HEK293T (cell line): Measurements from ENCODE around the gene NOS3.

Experiments
- CTCF ChIA-PET: fragments of 350-600 bp; formaldehyde crosslinking; extraction: SDS; loops from one replicate; lab custom pipeline; 2021; ENCODE audit warnings: antibody characterized with exemption, inconsistent platforms; lab: Yijun Ruan, JAX
- POLR2A ChIA-PET: fragments of 350-600 bp; formaldehyde crosslinking; extraction: SDS; loops from one replicate; lab custom pipeline; 2020; ENCODE audit warnings: antibody characterized with exemption, inconsistent platforms; lab: Yijun Ruan, JAX
- DNase-seq: peaks from one replicate; pipeline ENCODE4 v3.0.0; 2012; ENCODE audit warnings: mixed read lengths; ENCODE audit errors: extremely low spot score
- ARNT ChIP-seq: fragments of 450-650 bp; IDR thresholded peaks from 2 replicates; pipeline ENCODE4 v1.6.1; 2017; ENCODE audit warnings: mild to moderate bottlenecking
- BHLHE40 ChIP-seq: fragments of 450-650 bp; IDR thresholded peaks from 2 replicates; pipeline ENCODE4 v1.6.1; 2016; ENCODE audit warnings: mild to moderate bottlenecking, moderate library complexity, borderline replicate concordance
- CTBP1 ChIP-seq: fragments of 450-650 bp; IDR thresholded peaks from 2 replicates; pipeline ENCODE4 v1.6.1; 2016; ENCODE audit warnings: borderline replicate concordance
- ELF4 ChIP-seq: fragments of 450-650 bp; IDR thresholded peaks from 2 replicates; pipeline ENCODE4 v1.6.1; 2017; ENCODE audit warnings: antibody characterized with exemption
- FOXA1 ChIP-seq: fragments of 450-650 bp; IDR thresholded peaks from 2 replicates; pipeline ENCODE4 v1.6.1; 2016; ENCODE audit warnings: mild to moderate bottlenecking
- FOXK2 ChIP-seq: fragments of 450-650 bp; IDR thresholded peaks from 2 replicates; pipeline ENCODE4 v1.6.1; 2016; ENCODE audit warnings: mild to moderate bottlenecking
- FOXM1 ChIP-seq: fragments of 450-650 bp; IDR thresholded peaks from 2 replicates; pipeline ENCODE4 v1.6.1; 2017; ENCODE audit warnings: mild to moderate bottlenecking, borderline replicate concordance
- HDGF ChIP-seq: fragments of 450-650 bp; IDR thresholded peaks from 2 replicates; pipeline ENCODE4 v1.6.1; 2017; ENCODE audit warnings: antibody characterized with exemption, borderline replicate concordance
- L3MBTL2 ChIP-seq: fragments of 450-650 bp; conservative IDR thresholded peaks from 2 replicates; pipeline ENCODE4 v1.6.1; 2016; ENCODE audit warnings: mild to moderate bottlenecking
- LEF1 ChIP-seq: fragments of 450-650 bp; IDR thresholded peaks from 2 replicates; pipeline ENCODE4 v1.6.1; 2017; ENCODE audit warnings: mild to moderate bottlenecking, borderline replicate concordance
- NFRKB ChIP-seq: fragments of 450-650 bp; IDR thresholded peaks from 2 replicates; pipeline ENCODE4 v1.6.1; 2016; ENCODE audit warnings: mild to moderate bottlenecking, moderate library complexity
- SP1 ChIP-seq: fragments of 450-650 bp; IDR thresholded peaks from 2 replicates; pipeline ENCODE4 v1.6.1; 2017
- SUZ12 ChIP-seq: fragments of 450-650 bp; IDR thresholded peaks from 2 replicates; pipeline ENCODE4 v1.6.1; 2016; ENCODE audit warnings: mild to moderate bottlenecking
- TARDBP ChIP-seq: fragments of 450-650 bp; IDR thresholded peaks from 2 replicates; pipeline ENCODE4 v1.6.1; 2016
- ZNF384 ChIP-seq: fragments of 450-650 bp; IDR thresholded peaks from 2 replicates; pipeline ENCODE4 v1.6.1; 2016
- TF ChIP-seq, protein P1 (sequence below): fragments of 450-650 bp; IDR thresholded peaks from 2 replicates; pipeline ENCODE4 v1.6.1; 2016

NOS3 gene

DNA sequence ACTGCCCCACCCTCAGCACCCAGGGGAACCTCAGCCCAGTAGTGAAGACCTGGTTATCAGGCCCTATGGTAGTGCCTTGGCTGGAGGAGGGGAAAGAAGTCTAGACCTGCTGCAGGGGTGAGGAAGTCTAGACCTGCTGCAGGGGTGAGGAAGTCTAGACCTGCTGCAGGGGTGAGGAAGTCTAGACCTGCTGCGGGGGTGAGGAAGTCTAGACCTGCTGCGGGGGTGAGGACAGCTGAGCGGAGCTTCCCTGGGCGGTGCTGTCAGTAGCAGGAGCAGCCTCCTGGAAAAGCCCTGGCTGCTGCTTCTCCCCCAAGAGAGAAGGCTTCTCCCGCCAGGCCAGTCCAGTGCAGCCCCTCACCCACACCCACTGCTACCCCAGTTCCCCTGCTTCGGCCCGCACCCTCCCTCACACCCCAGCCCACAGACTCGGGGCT, 6.3 kb downstream of the NOS3 start:
- ChIA-PET CTCF (interaction anchor here (1.0 to 1.7 kb wide), 2 partner anchors 12 kb away, joined by 3 to 6 read pairs; no protein-coding TSS in a partner anchor), POLR2A (no interaction called here)

DNA sequence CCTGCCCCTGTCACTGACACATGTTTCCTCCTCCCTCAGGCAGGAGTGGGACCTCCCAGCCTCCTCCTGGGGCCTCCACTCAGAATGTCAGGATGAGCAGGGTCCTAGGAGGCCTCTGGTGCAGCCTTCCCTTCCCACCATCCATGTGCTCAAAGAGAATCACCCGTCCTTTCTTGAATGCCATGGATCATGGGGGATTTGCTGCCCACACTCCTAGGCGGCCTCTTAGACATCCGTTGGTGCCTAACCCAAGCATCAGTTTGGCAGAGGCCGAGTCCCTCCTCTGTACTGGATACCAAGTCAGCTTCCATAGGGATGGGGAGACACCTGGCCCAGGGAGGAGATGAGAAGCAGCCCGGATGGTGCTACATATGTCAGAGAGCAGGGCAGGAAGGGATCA, 7.0 kb downstream of the NOS3 start:
- DNase-seq = no peak
- ChIA-PET POLR2A (no interaction called here), CTCF (interaction anchor here (1.0 to 1.7 kb wide), 2 partner anchors 11 to 13 kb away, joined by 3 to 6 read pairs; no protein-coding TSS in a partner anchor)
- TF ChIP-seq BHLHE40 (no peak), ZNF384 (no peak), L3MBTL2 (no peak), SUZ12 (no peak), FOXA1 (no peak), FOXM1 (no peak), TARDBP (no peak), ARNT (no peak), LEF1 (no peak), CTBP1 (no peak), SP1 (no peak), FOXK2 (no peak), NFRKB (no peak), HDGF (no peak), ELF4 (no peak)
- TF ChIP-seq, protein P1, sequence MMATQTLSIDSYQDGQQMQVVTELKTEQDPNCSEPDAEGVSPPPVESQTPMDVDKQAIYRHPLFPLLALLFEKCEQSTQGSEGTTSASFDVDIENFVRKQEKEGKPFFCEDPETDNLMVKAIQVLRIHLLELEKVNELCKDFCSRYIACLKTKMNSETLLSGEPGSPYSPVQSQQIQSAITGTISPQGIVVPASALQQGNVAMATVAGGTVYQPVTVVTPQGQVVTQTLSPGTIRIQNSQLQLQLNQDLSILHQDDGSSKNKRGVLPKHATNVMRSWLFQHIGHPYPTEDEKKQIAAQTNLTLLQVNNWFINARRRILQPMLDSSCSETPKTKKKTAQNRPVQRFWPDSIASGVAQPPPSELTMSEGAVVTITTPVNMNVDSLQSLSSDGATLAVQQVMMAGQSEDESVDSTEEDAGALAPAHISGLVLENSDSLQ = no peak

More for the DNA sequence above, 6.3 kb downstream of the NOS3 start:
- DNase-seq = no peak
- no peak for TF ChIP-seq CTBP1
- no peak for TF ChIP-seq SUZ12
- TF ChIP-seq NFRKB = no peak

DNA sequence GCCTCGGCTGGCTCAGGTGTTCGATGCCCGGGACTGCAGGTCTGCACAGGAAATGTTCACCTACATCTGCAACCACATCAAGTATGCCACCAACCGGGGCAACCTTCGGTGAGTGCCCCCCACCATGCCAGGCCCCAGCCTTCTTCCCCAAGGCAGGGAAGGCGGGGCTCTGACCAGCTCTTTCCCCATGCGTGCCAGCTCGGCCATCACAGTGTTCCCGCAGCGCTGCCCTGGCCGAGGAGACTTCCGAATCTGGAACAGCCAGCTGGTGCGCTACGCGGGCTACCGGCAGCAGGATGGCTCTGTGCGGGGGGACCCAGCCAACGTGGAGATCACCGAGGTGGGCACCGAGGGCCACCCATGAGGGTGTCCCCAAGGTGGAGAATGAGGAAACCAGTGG, 7.5 kb downstream of the NOS3 start:
- DNase-seq = no peak
- ChIA-PET CTCF (interaction anchor here (1.7 kb wide), 1 partner anchor 13 kb away, joined by 6 read pairs; no protein-coding TSS in a partner anchor), POLR2A (no interaction called here)
- TF ChIP-seq, protein P1 = no peak
- TF ChIP-seq HDGF (no peak), L3MBTL2 (no peak), TARDBP (no peak), ZNF384 (no peak), SP1 (no peak), ARNT (no peak), SUZ12 (no peak), ELF4 (no peak), NFRKB (no peak), FOXK2 (no peak), BHLHE40 (no peak), CTBP1 (no peak), LEF1 (no peak), FOXA1 (no peak), FOXM1 (no peak)

DNA sequence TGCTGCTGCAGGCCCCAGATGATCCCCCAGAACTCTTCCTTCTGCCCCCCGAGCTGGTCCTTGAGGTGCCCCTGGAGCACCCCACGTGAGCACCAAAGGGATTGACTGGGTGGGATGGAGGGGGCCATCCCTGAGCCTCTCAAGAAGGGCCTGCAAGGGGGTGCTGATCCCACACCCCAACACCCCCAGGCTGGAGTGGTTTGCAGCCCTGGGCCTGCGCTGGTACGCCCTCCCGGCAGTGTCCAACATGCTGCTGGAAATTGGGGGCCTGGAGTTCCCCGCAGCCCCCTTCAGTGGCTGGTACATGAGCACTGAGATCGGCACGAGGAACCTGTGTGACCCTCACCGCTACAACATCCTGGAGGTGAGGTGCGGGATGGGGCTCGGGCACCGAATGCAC, 8.2 kb downstream of the NOS3 start:
- POLR2A ChIA-PET = no interaction called here

DNA sequence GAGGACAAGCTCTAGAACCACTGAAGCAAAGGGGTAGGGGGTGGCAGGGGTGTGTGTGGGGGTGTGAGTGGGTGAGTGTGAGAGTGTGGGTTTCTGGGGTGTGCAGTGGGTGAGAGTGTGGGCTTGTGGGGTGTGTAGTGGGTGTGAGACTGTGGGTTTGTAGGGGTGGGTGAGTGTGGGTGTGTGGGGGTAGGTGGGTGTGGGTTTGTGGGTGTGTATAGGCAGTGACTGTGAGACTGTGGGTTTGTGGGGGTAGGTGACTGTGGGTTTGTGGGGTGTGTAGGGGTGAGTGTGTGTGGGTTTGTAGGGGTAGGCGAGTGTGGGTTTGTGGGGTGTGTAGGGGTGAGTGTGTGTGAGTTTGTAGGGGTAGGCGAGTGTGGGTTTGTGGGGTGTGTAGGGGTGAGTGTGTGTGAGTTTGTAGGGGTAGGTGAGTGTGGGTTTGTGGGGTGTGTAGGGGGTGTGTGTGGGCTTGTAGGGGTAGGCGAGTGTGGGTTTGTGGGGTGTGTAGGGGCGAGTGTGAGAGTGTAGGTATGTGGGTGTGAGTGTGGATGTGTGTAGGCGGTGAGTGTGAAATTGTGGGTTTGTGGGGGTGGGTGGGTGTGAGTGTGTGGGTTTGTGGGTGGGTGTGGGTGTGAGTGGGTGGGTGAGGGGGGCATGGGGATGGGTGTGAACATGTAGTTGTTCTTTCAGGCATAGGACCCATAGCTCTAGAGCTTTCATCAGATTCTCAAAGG, 8.8 kb downstream of the NOS3 start:
- POLR2A ChIA-PET = no interaction called here
- DNase-seq = no peak
- no peak for TF ChIP-seq LEF1
- no peak for TF ChIP-seq FOXK2
- TF ChIP-seq L3MBTL2 = no peak
- TF ChIP-seq HDGF = no peak
- TF ChIP-seq SUZ12 = no peak
- no peak for TF ChIP-seq NFRKB
- TF ChIP-seq, protein P1 = no peak
- no peak for TF ChIP-seq BHLHE40
- no peak for TF ChIP-seq FOXA1
- TF ChIP-seq ZNF384 = no peak
- TF ChIP-seq FOXM1 = no peak
- TF ChIP-seq TARDBP = no peak
- no peak for TF ChIP-seq ELF4
- TF ChIP-seq ARNT = no peak
- TF ChIP-seq CTBP1 = no peak
- TF ChIP-seq SP1 = no peak
- CTCF ChIA-PET = no interaction called here

More for the DNA sequence above, 8.2 kb downstream of the NOS3 start:
- DNase-seq = no peak
- TF ChIP-seq FOXK2 = no peak
- TF ChIP-seq LEF1 = no peak
- TF ChIP-seq SUZ12 = no peak
- TF ChIP-seq FOXA1 = no peak
- TF ChIP-seq ELF4 = no peak
- TF ChIP-seq ZNF384 = no peak
- CTCF ChIA-PET = interaction anchor here (1.7 kb wide), 1 partner anchor 14 kb away, joined by 6 read pairs; no protein-coding TSS in a partner anchor
